HEK293 (cell line): ENCODE results near the gene CCDC77.

Experiments used
- GLIS1 ChIP-seq: fragments of 450-650 bp; formaldehyde crosslinking; IDR thresholded peaks from 2 replicates; pipeline ENCODE4 v1.5.1; 2016; ENCODE audit warnings: missing biosample characterization, missing genetic modification characterization
- KLF7 ChIP-seq: fragments of 450-650 bp; formaldehyde crosslinking; IDR thresholded peaks from 2 replicates; pipeline ENCODE4 v1.5.1; 2016; ENCODE audit warnings: missing biosample characterization, missing genetic modification characterization, borderline replicate concordance
- ZNF274 ChIP-seq, 2 experiments: fragments of 200-500 bp in 1 of 2; fragments of 450-650 bp in 1 of 2; sonication (Bioruptor generic) in 1 of 2; formaldehyde crosslinking in 1 of 2; IDR thresholded peaks; 2 replicates each; pipeline versions ENCODE4 v1.5.1 to v1.6.1; 2014 to 2016; ENCODE audit warnings: borderline replicate concordance in 1 of 2, inconsistent platforms in 1 of 2, low read length in 1 of 2, missing biosample characterization in 1 of 2, missing genetic modification characterization in 1 of 2

- TF ChIP-seq ZNF274 (IDR thresholded peaks at IDR 0.05; ENCODE audit: low read length) (no peak), ZNF274 (tag by site-specific recombination; IDR thresholded peaks at IDR 0.05; ENCODE audit: borderline replicate concordance) (no peak), KLF7 (tag by site-specific recombination) (no peak), GLIS1 (no peak)
Observed at GRCh38 chr12:414859-415258, 13.4 kb downstream of the CCDC77 start.
